GM12801 (cell line): Measurements from ENCODE around the gene PNMA1.

Source experiments
- CTCF ChIP-seq: IDR thresholded peaks from one replicate; pipeline ENCODE4 v1.5.1; 2011; ENCODE audit warnings: control low read depth; ENCODE audit not compliant: insufficient read length; ENCODE audit errors: extremely low read depth

Gene PNMA1

GRCh38 chr14:73727166-73727565 is 13.0 kb upstream of the PNMA1 start:
- TF ChIP-seq CTCF: no peak

GRCh38 chr14:73726025-73726961 is 12.1 kb upstream of the PNMA1 start:
- TF ChIP-seq CTCF: no peak

GRCh38 chr14:73725116-73726024 is 11.2 kb upstream of the PNMA1 start:
- no peak for TF ChIP-seq CTCF

- no peak for TF ChIP-seq CTCF
Measured at GRCh38 chr14:73724696-73725095, 10.5 kb upstream of the PNMA1 start.

GRCh38 chr14:73723797-73724661 is 9.8 kb upstream of the PNMA1 start:
- TF ChIP-seq CTCF: no peak

GRCh38 chr14:73723406-73723796 is 9.2 kb upstream of the PNMA1 start:
- TF ChIP-seq CTCF: no peak
